ENCODE results near the gene MRC2. TPM values are rescaled to one million over a fixed set of nuclear protein-coding genes. Genes with fewer than 3 reads are reported as not detected.

MRC2 gene
- total and polyA plus RNA-seq, 5 experiments from 2014 or later = 0.74 to 11.0 (median 1.3) TPM

DNA sequence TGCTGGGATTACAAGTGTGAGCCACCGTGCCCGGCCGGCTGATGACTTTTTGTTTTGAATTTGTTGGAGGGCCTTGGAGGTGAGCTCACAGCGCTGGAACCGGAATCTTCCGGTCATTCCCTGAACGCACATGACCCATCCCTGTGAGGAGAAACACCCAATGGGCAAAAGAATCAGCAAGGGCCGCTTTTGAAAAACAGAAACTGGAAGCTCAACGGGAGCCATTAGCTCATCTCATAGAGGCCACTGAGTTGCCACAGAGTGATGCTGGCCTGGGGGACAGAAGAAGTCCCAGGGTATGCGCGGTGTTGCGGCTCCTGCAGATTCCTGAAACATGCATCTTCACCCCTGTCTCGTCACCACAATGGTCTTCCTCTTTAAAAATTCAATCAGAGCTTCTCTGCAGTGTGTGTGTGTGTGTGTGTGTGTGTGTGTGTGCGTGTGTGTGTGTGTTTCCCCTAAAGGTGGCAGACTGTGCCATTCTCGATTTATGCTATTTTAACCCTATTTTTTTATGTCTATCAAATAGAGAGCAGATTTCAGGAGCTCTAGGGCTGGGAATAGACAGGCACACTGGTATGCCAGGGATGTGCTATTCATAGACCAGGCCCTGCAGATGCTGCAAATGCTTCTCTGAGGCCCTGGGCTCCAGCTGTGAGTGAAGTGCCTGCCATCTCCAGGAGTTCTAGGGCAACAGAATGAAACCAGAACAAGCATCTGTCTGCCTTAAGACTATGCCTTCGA lies 112.3 kb downstream of the MRC2 start:
- DNase-seq (no peak), ATAC-seq (no peak)
- no peaks in the 10 kb centered on the region for H3K9me3 Mint-ChIP-seq
- H3K4me1 Mint-ChIP-seq = no peaks in the 10 kb centered on the region
- POLR2A ChIA-PET = interaction anchor here (0.6 kb wide), 2 partner anchors 126 to 131 kb away, joined by 3 to 5 read pairs; no protein-coding TSS in a partner anchor
- H3K36me3 Mint-ChIP-seq = no peaks in the 10 kb centered on the region
- H3K4me3 Mint-ChIP-seq = peak overlapping the region in 1 of 10 donors; percentile 2
- peaks cover 0 to 2% (median 0%) of the 10 kb centered on the region in 5 donors for H3K27me3 Mint-ChIP-seq
- H3K27ac Mint-ChIP-seq = peak overlapping the region in 1 of 10 donors; percentile 34

DNA sequence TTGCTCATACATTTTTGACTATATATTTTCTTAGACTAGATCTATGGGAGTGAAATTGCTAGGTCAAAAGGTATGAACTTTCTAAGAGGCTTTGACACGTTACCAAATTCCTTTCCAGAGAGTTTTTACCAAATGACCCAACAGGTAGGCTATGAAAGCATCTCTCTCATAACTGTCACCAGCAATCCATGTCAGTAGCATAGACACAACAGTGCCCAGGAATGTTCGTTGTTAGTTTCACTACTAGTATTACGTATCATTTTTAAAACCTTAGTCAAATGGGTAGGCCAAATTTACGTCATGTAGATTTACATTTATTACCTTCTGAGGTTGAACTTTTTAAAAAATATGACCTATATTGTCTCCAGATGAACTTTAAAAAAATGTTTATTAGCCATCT lies 113.8 kb downstream of the MRC2 start:
- Mint-ChIP-seq H3K4me3 (no peak overlapping the region), H3K27ac (no peak overlapping the region), H3K27me3 (peaks cover 0 to 9% (median 2%) of the 10 kb centered on the region in 5 donors), H3K9me3 (no peaks in the 10 kb centered on the region), H3K4me1 (no peaks in the 10 kb centered on the region), H3K36me3 (no peaks in the 10 kb centered on the region)
- no peak for ATAC-seq
- DNase-seq = no peak
- POLR2A ChIA-PET = no interaction called here

Other genes starting within 250 kb of the MRC2 start
- not detected for gene EFCAB3, start 247.1 kb upstream of the MRC2 start, total RNA-seq
- not detected for gene EFCAB3, start 247.1 kb upstream of the MRC2 start, polyA plus RNA-seq
- 10 to 100 TPM; 15.4 to 18.3 TPM for gene METTL2A, start 203.8 kb upstream of the MRC2 start, total RNA-seq
- 10 to 100 TPM; 11.8 to 17.3 (median 15.6) TPM for gene METTL2A, start 203.8 kb upstream of the MRC2 start, polyA plus RNA-seq
- gene TLK2, start 148.8 kb upstream of the MRC2 start, total RNA-seq = 10 to 100 TPM; 71.3 to 79.5 TPM
- 10 to 100 TPM in 1 of 3 donors, 1 to 10 TPM in 2; 8.2 to 12.0 (median 9.2) TPM for gene TLK2, start 148.8 kb upstream of the MRC2 start, polyA plus RNA-seq
- gene MARCHF10, start 180.6 kb downstream of the MRC2 start, total RNA-seq = under 1 TPM; 0.42 to 0.69 TPM
- gene MARCHF10, start 180.6 kb downstream of the MRC2 start, polyA plus RNA-seq = 1 to 10 TPM in 2 of 3 donors, under 1 TPM in 1; 0.64 to 1.7 (median 1.3) TPM

Measured in naive thymus-derived CD8-positive, alpha-beta T cell (primary cell).